Stimulated activated CD4-positive, alpha-beta T cell treated with anti-CD3 and anti-CD28 coated beads, Interleukin-4, amount 100 ng/mL, for 1 hour (primary cell): ENCODE measurements around the gene ABTB1.
"Not testable (repeated sequence)": the region's sequence is repeated elsewhere in the genome, so short reads cannot be mapped to it uniquely, and the experiment has no call there.

Source experiments
- DNase-seq: peaks from one replicate; pipeline ENCODE4 v3.0.0-alpha.2; 2020

Gene ABTB1

DNA sequence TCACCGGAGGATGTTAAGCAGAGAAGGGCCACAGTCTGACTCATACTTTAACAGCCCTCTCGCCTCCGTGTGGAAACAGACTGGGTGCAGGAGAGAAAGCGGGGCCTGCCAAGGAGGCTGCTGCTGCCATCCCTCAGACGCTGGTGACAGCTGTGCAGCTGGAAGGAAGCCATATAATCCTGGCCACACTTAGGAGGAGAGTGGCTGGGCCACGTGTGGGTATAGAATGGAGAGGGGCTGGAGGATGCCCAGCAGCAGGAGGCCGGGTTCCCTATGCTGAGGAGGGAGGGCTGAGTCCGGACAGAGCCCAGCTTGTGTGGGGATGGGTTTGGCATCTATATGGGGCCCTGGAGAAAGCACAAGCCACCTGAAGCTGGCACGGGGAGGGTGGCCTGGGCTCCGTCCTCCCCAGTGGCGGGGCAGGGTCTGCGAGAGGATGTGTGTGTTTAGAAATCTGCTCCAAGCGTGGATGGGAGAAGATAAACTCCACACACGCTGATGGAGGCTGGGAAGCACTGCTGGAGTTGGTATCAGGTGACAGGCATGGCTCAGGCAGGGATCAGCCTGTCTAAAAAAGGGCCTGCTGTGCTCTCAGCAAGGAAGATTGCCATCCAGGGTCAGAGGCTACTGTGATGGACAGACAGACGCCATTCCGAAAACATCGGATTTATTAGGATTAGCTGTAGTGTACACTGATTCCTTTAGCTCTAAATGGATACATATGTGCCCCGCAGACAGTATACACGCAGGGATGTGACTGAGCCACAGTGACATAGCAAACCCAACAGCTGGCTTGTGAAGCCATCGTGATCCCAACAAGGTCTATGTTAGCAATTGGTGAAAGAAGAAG is 15.9 kb downstream of the ABTB1 start:
- DNase-seq = no peak

DNA sequence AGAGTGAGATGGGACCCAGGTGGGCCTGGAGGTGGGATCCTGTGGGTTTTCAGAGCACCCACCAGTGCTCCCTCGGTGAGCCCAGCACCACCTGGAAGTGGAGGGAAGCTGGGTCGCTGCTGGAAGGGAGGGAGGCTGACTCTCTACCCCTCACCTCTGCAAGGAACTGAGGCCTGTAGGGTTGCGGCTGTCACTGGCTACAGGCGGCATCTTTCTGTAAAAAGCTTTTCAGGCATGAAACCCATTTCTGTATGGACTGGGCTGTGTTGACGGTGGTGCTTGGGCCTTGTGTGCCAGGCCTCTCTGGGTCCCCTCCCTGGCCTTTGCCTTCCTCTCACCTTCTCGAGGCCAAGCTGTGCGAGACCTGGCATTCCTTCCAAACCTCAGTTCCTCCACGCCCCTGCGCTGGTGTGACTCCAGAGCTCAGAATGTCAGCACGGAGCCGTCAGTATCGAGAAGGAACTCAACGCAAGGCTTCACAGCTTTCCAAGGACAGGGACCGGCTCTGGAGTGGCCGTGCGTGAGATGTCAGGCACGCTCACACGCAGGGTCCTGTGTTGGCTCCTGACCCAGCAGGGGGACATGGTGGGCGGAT is 16.6 kb downstream of the ABTB1 start:
- DNase-seq = no peak

DNA sequence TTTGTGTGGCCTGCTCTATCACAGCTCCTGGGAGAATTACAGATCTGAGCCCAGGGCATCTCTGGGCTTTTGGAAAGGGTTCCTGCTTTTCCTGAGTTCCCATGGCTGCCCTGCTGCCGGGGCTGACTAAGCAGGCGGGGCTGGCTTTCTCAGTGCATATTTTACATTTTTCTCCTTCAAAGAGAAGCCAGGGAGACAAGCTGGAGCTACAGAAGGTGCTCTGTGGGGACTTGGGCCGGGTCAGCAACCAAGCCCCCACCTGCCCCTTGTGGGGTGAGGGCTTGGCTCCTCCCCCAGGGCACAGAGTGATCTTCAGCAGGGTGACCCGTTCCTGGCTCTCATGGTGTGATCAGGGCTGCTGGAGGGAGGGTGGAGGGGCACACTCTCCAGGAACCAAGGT is 17.4 kb downstream of the ABTB1 start:
- DNase-seq = no peak

DNA sequence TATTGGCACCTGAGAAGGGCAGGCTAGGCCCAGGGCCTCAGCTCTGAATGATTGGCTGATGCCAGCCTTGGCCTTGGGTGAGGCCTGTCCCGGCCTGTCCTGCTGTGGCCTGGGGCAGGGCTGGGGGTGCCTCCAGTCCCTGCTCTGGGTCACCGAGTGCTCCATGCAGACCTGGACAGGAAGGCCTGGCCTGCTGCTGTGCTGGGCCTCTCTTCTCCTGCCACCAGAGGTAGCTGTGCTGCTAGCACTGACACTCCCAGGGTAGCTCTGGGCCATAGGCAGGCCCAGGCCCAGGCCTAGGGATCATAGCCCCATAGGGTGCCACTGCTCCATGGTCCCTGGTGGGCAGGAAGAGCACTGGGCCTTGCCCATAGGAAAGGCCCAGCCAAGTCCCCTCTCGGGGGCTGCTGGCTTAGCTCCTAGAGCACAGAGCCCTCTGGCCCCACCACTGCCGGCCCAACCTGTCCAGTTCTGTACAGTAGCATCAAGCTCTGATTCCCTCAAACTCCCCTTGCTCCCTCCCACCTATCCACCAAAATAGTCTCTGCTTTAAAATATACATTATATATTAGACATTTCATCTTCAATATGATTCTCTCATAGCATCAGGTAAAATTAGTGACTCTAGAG is 18.2 kb downstream of the ABTB1 start:
- no peak for DNase-seq

DNA sequence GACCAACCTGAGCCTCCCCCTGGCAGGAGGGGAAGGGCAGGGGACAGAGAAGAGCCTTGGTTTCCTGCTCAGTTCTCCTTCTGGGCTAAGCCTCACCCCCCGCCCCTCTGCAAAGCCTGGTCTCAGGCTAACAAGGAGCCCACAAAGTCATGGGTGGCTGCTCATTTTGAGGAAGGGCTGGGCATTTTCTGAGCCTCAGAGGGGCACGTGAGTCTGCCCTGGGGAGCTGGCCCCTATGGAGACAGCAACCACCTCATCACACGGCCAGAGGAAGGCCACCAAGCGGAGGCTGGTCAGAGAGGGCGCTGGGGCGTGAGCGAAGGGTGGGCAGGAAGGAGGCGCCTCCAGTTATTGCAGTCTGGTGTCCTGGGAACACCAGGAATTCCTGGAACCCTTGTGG is 18.7 kb downstream of the ABTB1 start:
- no peak for DNase-seq

DNA sequence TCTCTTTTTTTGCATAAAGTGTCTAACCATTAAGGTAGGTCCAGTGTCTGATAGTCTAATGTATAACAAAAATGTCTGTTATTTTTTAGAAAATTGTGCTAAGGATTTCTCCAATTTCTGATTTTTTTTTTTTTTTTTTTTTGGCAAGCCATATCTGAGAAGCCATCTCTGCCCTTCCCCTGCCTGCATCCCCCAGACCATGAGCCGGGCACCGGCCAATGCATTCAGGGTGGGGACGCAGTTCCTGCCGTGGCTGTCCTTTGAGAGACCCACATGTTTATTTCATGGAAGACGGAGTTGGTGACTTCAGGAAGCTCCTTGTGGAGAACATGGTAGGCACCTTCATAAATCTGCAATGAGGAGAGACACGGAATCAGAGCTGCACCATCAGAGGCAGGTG is 19.2 kb downstream of the ABTB1 start:
- DNase-seq = no peak

DNA sequence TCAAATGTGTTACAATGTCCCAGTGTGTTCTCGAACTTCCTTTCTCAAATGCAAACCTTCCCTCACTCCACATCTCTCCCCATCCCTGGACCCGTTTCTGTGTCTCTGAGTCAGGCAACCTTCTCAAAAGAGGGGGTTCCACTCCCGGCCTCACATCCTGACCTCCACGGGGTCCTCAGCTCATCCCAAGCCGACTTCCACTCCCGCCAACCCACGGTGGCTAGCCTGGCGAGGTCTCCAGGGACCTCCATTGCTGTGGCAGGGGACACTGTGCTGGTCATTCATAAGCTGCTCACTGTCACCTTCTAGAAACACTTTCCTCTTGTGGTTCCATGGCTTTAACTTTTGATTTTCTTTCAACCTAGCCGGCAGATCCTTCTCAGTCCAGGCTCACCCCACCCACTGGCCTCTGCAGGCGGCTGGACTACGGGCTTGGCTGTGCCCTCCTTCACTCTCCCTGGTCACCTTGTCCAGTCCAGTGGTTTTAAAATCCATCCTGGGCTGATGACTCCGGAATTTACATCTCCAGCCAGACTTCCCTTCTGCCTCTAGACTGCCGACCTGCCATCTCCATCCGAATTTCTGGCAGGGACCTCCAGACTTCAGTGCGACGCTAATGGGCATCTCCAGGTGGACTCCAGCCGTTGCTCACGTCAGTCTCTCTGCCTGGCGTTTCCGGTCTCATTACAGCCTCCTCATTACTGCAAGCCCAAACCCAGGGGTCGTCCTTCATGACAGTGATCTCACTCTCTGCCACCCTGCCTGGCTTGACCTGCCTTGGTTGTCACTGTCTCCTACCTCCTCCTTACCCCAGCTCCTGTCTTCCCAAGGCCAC is 20.0 kb downstream of the ABTB1 start:
- DNase-seq = no peak

DNA sequence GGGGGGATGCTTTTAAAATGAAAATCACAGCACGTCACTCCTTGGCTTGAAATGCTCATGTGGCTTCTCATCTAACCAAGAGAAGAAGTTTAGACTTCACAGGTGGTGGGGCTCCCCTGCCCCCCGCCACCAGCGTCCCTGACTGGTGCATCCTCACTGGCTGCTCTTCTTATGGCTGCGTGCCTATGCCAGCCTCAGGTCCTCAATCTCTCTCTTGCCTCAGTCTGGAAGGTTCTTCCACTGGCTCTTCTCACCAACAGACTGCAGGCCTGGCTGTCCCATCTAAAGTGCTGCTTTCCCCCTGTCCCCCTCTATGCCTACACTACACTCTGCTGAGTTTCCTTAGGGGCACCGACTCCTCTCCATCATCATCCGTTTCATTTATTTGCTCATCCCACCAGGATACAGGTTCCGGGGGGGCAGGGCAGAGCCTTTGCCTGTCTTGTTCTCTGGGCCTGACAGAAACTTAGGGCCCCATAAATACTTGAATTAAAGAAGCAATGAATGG is 20.6 kb downstream of the ABTB1 start:
- no peak for DNase-seq

DNA sequence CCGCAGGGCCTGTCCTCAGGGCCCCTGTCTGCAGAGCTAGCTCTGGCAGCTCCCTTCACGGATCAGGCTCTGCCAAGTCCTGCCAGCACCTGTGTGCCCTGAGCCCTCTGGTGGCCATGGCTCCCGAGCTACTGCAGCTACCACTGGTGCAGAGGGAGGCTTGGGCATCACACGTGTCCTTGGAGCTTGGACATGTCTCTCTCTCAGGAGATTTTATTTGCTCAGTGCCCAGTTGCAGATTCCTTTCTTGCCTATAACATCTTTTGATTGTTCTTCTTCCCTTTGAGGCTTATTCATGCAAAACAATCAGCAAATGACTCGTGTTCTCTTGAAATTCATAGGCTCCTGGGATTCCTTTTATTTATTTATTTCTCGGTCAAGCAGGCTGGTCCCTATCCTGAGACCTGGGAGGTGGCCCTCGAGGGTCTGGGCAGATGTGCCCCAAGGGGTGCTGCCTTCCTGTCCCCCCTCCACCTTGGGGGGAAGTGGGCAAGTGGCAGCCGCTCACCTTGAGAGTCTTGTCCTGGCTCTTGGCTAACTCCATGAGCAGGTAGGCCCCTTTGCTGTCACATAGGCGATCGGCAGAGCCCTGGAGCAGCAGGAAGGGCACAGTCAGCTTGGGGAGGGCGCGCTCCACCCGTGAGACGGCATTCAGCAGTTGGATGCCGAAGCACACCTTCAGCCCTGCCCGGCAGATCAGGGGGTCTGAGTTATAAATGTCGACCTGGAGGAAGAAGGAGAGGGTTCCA is 21.9 kb downstream of the ABTB1 start:
- peak; percentile 31 for DNase-seq

DNA sequence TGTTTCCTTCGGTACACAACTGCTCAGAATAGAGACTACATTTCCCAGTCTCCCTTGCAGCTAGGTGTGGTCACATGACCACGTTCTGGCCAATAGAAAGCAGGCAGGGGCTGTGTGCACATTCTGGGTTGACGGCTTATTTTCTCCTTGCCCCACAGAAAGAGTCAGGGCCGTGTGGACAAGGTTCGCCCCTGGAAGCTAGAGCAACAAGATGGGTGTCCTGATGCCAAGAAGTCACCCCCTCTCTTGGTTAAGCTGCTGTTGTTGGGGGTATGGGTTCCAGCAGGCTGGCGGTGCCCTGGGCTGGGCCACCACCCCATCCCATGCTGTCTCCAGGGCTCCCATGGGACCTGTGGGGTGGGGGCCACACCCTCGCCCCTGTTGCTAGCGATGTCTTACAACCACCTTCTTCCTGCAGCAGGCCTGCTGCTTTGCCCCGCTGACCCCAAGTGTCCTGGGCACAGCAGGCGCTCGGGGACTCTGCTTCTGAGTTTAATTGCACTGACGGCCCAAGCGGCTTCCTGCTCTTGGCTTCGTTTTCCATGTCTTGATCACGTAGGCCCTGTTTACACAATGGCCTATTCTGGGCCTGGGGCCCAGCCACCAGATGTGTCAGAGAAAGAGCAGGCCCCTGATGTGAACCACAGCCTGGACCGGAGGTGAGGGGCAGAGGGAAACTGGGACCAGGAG is 24.9 kb downstream of the ABTB1 start:
- peak; percentile 41 for DNase-seq

DNA sequence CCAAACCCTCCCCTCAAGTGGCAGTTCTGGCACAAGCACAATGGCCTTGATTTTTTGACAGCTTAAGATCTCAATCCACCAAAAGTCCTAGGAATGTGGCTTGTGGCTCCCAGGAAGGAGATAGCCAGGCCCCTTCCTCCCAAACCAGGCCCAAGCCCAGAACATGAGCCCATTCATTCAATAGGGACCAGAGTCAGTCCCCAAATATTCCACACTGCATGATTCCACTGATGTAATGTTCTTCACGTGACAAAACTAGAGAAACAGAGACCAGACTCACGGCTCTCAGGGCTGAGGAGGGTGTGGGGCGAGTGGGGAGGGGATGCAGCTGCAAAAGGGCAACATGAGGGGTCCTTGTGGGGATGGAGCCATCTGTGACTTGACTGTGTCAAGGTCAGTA is 25.5 kb downstream of the ABTB1 start:
- no peak for DNase-seq

DNA sequence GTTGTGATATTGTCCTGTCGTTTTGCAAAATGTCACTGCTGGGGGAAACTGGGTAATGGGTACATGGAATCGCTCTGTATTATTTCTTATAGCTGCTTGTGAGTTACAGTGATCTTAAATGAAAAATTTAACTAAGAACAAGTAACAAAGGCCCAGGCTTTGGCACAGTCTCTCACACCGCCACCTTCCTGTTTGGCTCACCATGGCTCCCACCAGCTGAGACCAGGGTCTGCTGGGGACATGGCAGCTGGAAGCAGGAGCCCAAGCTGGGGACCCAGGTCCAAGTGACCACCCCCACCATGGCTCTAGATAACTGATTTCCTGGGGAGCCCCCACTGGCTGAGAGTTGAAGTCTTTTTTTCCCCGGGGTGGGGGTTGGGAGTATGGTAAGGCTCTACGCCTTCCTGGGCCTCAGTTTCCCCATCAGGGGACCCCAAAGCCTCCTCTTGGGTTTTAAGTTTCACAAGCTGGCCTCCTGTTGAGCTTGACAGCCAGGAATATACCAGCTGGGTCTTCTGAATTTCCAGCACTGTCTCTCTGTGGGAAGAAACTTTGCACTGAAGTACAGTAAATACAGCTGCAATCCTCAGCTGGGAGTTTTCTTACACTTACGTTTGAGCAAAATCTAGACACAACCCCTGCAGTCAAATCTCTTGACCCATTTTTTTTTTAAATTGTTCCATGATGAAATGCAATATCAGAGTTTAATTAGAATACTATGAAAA is 26.1 kb downstream of the ABTB1 start:
- no peak for DNase-seq

DNA sequence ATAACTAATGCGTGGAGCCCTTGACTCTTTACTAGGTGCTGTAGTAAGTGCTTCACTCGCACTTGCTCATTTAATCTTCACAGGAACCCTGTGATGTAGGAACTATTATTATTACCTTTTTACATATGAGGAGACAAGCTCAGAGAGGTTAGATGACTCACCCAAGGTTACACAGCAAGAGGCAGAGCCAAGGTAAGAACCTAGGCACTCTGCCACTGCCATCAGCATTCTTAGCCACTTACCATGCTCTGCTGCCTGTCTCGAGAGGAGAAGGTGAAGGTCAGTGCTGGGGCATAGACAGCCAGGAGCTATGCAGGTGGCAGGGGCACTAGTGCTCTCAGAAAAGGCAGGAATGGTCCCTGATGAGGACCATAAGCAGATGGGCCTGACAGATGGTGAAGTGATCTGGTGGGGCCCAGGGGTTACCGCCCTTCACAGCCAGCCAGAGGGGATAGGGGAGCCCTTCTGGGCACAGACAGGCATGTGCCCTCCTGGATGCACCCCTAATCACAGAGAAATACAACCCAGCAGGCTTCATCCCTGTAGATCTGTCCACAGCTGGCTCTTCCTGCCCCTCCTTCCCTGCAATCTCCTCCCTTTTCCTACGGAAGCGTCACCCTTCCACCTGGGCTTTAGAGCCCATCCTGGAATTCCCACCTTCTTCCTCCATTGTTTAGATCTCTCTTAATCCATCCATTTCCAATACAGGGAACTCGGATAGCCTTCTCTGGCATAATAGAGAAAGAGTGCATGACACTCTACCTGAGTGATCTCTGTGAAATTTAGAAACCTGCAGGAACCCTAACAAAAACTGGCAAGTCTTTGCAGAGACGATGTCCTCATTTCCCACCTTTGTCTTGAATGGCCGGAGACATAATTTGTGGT is 26.9 kb downstream of the ABTB1 start:
- no peak for DNase-seq

DNA sequence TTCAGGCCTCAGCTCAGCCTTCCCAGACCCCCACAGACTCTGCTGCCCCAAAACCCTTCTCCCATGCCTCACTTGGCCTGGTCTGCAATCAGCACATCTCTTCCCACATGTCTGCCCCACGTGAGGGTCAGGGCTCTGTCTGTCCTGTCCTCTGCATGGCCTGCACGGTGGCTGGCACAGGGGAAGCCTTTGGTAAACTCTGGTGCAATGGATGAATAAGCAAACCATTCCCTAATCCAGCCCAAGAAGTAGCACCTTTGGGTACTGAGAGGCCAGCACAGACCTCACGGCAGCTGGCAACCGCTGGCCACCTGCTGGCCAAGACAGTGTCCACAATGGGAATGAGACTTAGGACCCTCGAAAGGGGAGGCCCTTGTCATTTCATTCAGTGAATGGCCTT is 27.7 kb downstream of the ABTB1 start:
- DNase-seq = no peak

DNA sequence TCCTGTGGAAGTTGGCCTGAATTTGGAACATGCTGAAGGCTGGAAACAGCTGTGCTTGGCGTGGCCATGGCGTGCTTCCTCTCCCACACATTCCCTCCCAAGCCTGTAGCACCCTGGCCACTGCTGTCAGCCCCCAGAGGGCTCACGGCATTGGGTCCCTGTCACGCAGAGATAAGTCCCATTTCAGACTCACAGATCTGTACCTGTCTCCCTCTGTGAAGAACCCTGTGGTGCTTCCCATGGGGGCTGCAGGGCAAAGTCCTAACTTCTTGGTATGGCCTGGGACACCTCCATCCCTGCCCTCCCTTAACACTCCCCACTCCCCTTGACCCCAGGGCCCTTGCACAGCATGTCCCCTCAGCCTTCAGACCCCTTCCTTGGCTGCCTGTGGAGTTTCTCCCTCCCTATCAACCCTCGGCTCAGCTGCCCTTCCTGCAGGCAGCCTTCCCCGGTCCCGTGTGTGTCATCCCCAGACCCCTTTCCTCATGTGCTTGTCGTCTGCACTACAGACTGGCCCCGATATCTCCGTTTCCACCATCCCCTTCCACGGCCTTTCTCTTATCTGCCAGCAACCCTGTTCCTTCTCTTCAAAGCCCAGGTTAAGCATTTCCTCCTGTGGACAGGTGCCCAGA is 28.6 kb downstream of the ABTB1 start:
- DNase-seq = no peak

DNA sequence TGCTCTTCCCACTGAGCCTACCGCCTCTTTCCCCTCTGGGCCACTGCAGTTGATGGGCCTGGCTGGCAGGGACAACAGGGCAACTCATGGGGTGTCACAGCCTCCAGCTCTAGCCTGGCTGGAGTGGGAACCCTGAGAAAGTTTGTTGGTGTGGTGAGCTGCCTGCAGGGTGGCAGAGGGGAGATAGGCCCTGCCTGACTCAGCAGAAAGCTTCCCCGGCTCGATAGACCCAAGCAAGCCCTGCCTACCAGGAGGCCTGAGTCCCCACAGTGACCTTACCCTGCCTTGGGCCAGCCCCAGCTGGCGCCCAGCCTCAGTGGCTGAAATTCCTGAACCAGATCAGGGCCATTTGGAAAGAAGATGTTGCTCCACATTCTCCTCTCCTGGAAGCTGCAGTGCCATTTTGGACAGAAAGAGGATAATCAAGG is 29.4 kb downstream of the ABTB1 start:
- DNase-seq = no peak

DNA sequence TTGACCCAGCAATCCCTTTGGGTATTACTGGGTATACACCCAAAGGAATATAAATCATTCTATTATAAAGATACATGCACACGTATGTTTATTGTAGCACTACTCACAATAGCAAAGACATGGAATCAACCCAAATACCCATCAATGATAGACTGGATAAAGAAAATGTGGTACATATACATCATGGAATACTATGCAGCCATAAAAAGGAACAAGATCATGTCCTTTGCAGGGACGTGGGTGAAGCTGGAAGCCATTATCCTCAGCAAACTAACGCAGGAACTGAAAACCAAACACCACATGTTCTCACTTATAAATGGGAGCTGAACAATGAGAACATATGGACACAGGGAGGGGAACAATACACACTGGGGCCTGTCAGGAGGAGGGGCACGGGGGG is 32.1 kb downstream of the ABTB1 start:
- not testable (repeated sequence) for DNase-seq

DNA sequence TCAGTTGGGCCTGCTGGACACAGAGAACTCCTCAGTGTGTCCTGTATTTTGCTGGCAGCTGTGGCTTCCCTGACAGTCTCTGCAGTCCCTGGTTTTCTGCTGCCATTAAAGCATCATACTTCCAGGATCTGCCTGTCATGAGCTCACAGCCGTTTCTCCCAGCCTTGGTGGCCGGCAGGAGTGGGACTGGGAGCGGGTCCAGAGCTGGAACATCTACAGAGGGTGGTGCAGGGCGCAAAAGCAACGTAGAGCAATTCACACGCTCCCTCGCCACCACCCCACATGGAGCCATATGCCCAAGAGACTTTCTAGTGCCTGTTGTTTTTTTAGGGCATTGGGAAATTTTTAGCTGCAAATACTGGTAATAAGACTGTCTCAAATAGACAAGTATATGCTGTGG is 33.6 kb downstream of the ABTB1 start:
- DNase-seq = no peak

DNA sequence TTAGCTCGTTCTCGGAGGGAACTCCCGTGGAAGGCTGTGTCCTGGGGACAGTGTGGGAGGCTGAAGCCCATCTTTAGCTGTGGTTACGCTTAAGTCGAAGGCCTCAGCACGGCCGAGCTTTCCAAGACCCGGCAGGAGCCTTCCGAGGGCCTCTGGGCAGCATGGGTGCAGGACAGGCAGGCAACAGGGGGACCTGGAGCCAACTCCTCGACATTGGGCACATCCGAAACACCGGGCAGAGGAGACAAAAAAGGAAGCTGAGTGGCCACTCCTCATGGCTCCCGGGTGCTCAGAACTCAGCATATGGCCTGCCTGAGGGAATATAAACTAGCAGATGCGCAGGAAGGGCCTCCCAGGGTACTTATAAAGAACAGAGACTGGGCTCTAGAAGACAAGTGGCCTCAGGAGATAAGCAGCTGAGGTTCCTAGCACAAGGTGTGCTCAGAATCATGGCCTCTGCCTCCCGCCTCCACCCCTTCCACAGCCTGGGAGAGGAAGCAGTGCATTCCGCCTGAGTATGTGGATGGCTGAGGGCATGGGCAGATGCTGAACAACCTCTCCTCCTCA is 34.1 kb downstream of the ABTB1 start:
- DNase-seq = no peak
